Epithelial cell of prostate (primary cell): ENCODE data around the gene ACTR3.
A peak's percentile ranks its signal among the peaks of the same experiment; 100 is the strongest.

Source experiments
- DNase-seq: peaks from one replicate; pipeline ENCODE4 v3.0.0-alpha.2; 2011; ENCODE audit warnings: low read depth, low spot score
- H3K27ac ChIP-seq: fragments of 450-650 bp; 2 replicates; pipeline ENCODE4 v1.5.1; 2017; ENCODE audit warnings: mild to moderate bottlenecking

ACTR3 gene

GRCh38 chr2:113961000-113961399, 71.1 kb downstream of the ACTR3 start:
- H3K27ac ChIP-seq: no peak overlapping the region
- DNase-seq: no peak

- DNase-seq: no peak
- peak overlapping the region; percentile 12 for H3K27ac ChIP-seq
Observed at GRCh38 chr2:113962692-113963480, 73.0 kb downstream of the ACTR3 start.

- H3K27ac ChIP-seq: no peak overlapping the region
- no peak for DNase-seq
Observed at GRCh38 chr2:113963965-113964364, 74.1 kb downstream of the ACTR3 start.

GRCh38 chr2:113964436-113964835, 74.5 kb downstream of the ACTR3 start:
- H3K27ac ChIP-seq: no peak overlapping the region

GRCh38 chr2:113965228-113965627, 75.3 kb downstream of the ACTR3 start:
- no peak for DNase-seq

More at GRCh38 chr2:113964436-113964835, 74.5 kb downstream of the ACTR3 start:
- no peak for DNase-seq

GRCh38 chr2:113965644-113966043, 75.8 kb downstream of the ACTR3 start:
- DNase-seq: peak; percentile 18

More at GRCh38 chr2:113965228-113965627, 75.3 kb downstream of the ACTR3 start:
- no peak overlapping the region for H3K27ac ChIP-seq

GRCh38 chr2:113966171-113966570, 76.3 kb downstream of the ACTR3 start:
- no peak for DNase-seq

More at GRCh38 chr2:113965644-113966043, 75.8 kb downstream of the ACTR3 start:
- no peak overlapping the region for H3K27ac ChIP-seq

GRCh38 chr2:113966832-113967231, 76.9 kb downstream of the ACTR3 start:
- H3K27ac ChIP-seq: peak overlapping the region; percentile 19
- no peak for DNase-seq

More at GRCh38 chr2:113966171-113966570, 76.3 kb downstream of the ACTR3 start:
- no peak overlapping the region for H3K27ac ChIP-seq

GRCh38 chr2:113967272-113967671, 77.4 kb downstream of the ACTR3 start:
- peak overlapping the region; percentile 19 for H3K27ac ChIP-seq
- DNase-seq: no peak

GRCh38 chr2:113972766-113973165, 82.9 kb downstream of the ACTR3 start:
- DNase-seq: no peak
- H3K27ac ChIP-seq: no peak overlapping the region

- no peak overlapping the region for H3K27ac ChIP-seq
- no peak for DNase-seq
Observed at GRCh38 chr2:113973810-113974209, 83.9 kb downstream of the ACTR3 start.

- H3K27ac ChIP-seq: no peak overlapping the region
- DNase-seq: no peak
Observed at GRCh38 chr2:113974727-113975126, 84.8 kb downstream of the ACTR3 start.

- peak overlapping the region; percentile 72 for H3K27ac ChIP-seq
- no peak for DNase-seq
Observed at GRCh38 chr2:113976277-113976928, 86.5 kb downstream of the ACTR3 start.

GRCh38 chr2:113977060-113977659, 87.3 kb downstream of the ACTR3 start:
- DNase-seq: no peak
- H3K27ac ChIP-seq: peak overlapping the region; percentile 72

- DNase-seq: peak; percentile 60
- peak overlapping the region; percentile 72 for H3K27ac ChIP-seq
Observed at GRCh38 chr2:113977660-113978523, 88.0 kb downstream of the ACTR3 start.

- peak overlapping the region; percentile 72 for H3K27ac ChIP-seq
- no peak for DNase-seq
Observed at GRCh38 chr2:113978524-113979190, 88.8 kb downstream of the ACTR3 start.

GRCh38 chr2:113979191-113980128, 89.6 kb downstream of the ACTR3 start:
- H3K27ac ChIP-seq: peak overlapping the region; percentile 72
- no peak for DNase-seq

- no peak overlapping the region for H3K27ac ChIP-seq
- DNase-seq: no peak
Observed at GRCh38 chr2:113980946-113981345, 91.1 kb downstream of the ACTR3 start.
